Measurements from ENCODE around the gene RCOR1. TPM values are rescaled to one million over a fixed set of nuclear protein-coding genes. Genes with fewer than 3 reads are reported as not detected.

Gene RCOR1
- total and polyA plus RNA-seq, 2 of the 8 experiments (the other 6 are each of a cell fraction or from before 2014, with no cell fraction given), result 12.3 to 26.3 TPM

DNA sequence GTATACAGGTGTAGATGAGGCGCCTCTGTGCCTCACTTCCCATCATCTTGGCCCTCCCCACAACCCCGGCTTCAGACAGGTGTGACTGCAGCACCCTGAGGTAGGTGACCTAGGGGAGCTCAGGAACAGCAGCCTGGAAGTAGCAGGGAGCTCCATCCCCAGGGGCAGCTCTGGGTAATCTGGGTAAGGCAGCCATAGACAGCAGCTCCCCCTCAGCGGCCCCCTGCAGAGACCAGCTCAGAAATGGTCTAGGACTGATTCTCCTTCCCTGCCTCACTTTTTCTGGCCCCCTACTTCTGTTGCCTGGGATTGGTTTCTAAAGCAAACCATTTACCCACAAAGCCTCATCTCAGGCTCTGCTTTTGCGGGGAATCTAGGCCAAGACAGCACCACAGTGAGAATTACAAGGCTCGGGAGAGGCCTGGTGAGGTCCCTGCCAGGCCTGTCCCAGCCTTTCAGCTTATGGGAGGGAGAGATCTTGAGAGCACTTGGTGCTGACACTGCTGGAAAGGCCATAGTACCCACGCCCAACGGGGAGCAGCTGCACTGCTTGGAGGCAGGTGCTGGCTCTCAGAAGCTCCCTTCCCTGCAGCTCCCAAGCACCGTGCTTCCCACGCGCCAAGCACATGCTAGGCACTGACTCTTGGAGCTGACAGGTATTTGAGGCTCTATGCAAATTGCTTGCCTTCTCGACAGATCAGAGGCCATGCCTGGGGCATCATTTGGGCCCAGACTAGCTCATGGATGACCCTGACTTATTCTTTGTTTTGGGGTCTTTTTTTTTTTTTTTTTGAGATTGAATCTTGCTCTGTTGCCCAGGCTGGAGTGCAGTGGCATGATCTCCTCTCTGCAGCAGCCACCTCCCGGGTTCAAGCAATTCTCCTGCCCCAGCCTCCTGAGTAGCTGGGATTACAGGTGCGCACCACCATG, 139.7 kb downstream of the RCOR1 start:
- Histone ChIP-seq H4K20me1 (replicated peaks in 1 of 2; ENCODE audit: control insufficient read depth in 1 of 2, insufficient read depth in 2 of 2, low read length in 2 of 2) (no peaks in the 10 kb centered on the region), H3K23ac (ENCODE audit: insufficient read length) (no peak overlapping the region), H2AFZ (ENCODE audit: low read length) (no peak overlapping the region), H4K91ac (replicated peaks; ENCODE audit: insufficient read length, low read length) (no peak overlapping the region), H3K79me1 (ENCODE audit: low read depth, low read length) (0 out of 2 replicates have a peak, but pooled peaks cover 2% of the 10 kb centered on the region), H2BK5ac (ENCODE audit: low read depth, low read length) (no peak overlapping the region; the same call in 1 of the 2 replicates), H3K36me3 (ENCODE audit: control insufficient read depth in 2 of 4, insufficient read depth in 4 of 4, low read length in 3 of 4) (peaks cover 0 to 21% (median 7%) of the 10 kb centered on the region in 4 experiments; a peak in 4 of 8 replicates), H3K27me3 (replicated peaks in 1 of 4; ENCODE audit: control insufficient read depth in 3 of 4, extremely low read depth in 1 of 4, insufficient read depth in 3 of 4, low read length in 3 of 4) (no peaks in the 10 kb centered on the region), H3K4me2 (ENCODE audit: insufficient read depth in 1 of 2, low read depth in 2 of 2, low read length in 2 of 2) (no peak overlapping the region), H2BK120ac (replicated peaks; ENCODE audit: low read depth, low read length) (no peak overlapping the region), H2BK15ac (ENCODE audit: low read length) (no peak overlapping the region), H3K9me3 (ENCODE audit: insufficient read depth in 2 of 2, low read depth in 1 of 2, low read length in 1 of 2) (no peaks in the 10 kb centered on the region), H3K4me3 (ENCODE audit: extremely low read depth in 1 of 4, insufficient read depth in 2 of 4, low read depth in 3 of 4, low read length in 4 of 4) (no peak overlapping the region), H3K79me2 (ENCODE audit: control insufficient read depth in 1 of 2, insufficient read depth in 2 of 2, low read length in 2 of 2) (no peaks in the 10 kb centered on the region), H3K9ac (replicated peaks in 1 of 4; ENCODE audit: extremely low read depth in 1 of 4, low read depth in 3 of 4, low read length in 3 of 4) (no peak overlapping the region), H3K23me2 (ENCODE audit: low read depth, low read length) (no peaks in the 10 kb centered on the region), H4K8ac (ENCODE audit: extremely low read depth, insufficient read depth, low read length) (no peak overlapping the region), H3K56ac (replicated peaks; ENCODE audit: insufficient read length, low read depth, low read length) (no peak overlapping the region), H3K27ac (ENCODE audit: low read depth, low read length) (no peak overlapping the region), H3K4ac (replicated peaks; ENCODE audit: insufficient read length, low read depth, low read length) (no peak overlapping the region), H4K5ac (ENCODE audit: insufficient read length, low read depth, low read length) (no peak overlapping the region), H2AK5ac (ENCODE audit: low read depth, low read length) (no peak overlapping the region), H2BK12ac (ENCODE audit: low read depth, low read length) (no peak overlapping the region), H3K18ac (ENCODE audit: extremely low read depth, low read length) (0 out of 2 replicates have a peak overlapping the region, but pooled peaks have one; percentile 13), H3K14ac (ENCODE audit: insufficient read length) (no peak overlapping the region), H3K4me1 (replicated peaks in 1 of 4; ENCODE audit: control insufficient read depth in 3 of 4, insufficient read depth in 4 of 4, low read length in 3 of 4) (peaks cover 0 to 4% (median 0%) of the 10 kb centered on the region in 4 experiments; a peak in 2 of 7 replicates), H2BK20ac (ENCODE audit: low read length) (no peak overlapping the region)
- FAIRE-seq, result no peak
- ChIA-PET POLR2A (ENCODE audit: partially characterized antibody) (no interaction called here), CTCF (ENCODE audit: partially characterized antibody) (interaction anchor here (0.6 to 3.8 kb wide), 15 partner anchors 9 to 192 kb away, joined by 3 to 19 read pairs (median 4); no protein-coding TSS in a partner anchor)
- WGBS, 2 experiments (ENCODE audit: extremely low coverage in 1 of 2, insufficient coverage in 1 of 2, insufficient read length in 1 of 2, insufficient replicate concordance in 2 of 2, low coverage in 1 of 2, low lambda C conversion rate in 2 of 2, missing lambda C conversion rate in 1 of 2), result 80% methylated on average over 13 of the region's 13 CpGs; no CpG with 5 or more reads in 1 of the 2 experiments
- DNase-seq (ENCODE audit: low read depth in 1 of 2, low spot score in 2 of 2), result peak in 1 of 2 experiments; percentile 50
- TF ChIP-seq PHF8 (conservative IDR thresholded peaks at IDR 0.05; ENCODE audit: low read depth, low read length) (no peak), CTBP2 (IDR thresholded peaks at IDR 0.05; ENCODE audit: borderline replicate concordance, insufficient read depth, insufficient read length, low read length) (no peak), GABPA (IDR thresholded peaks at IDR 0.05; ENCODE audit: borderline replicate concordance, insufficient read depth, low read length) (no peak), JUND (IDR thresholded peaks at IDR 0.05; ENCODE audit: low read length) (no peak), ZNF274 (IDR thresholded peaks at IDR 0.05; ENCODE audit: borderline replicate concordance, extremely low read depth, low read length) (no peak)
